ENCODE measurements around the gene CYP2D6. TPM values are rescaled to one million over a fixed set of nuclear protein-coding genes. Genes with fewer than 3 reads are reported as not detected.
"Not testable (repeated sequence)": the region's sequence is repeated elsewhere in the genome, so short reads cannot be mapped to it uniquely, and the experiment has no call there.

The CYP2D6 gene
- under 1 TPM; 0.31 to 0.59 TPM for total RNA-seq
- long read RNA-seq = 0 reads

DNA sequence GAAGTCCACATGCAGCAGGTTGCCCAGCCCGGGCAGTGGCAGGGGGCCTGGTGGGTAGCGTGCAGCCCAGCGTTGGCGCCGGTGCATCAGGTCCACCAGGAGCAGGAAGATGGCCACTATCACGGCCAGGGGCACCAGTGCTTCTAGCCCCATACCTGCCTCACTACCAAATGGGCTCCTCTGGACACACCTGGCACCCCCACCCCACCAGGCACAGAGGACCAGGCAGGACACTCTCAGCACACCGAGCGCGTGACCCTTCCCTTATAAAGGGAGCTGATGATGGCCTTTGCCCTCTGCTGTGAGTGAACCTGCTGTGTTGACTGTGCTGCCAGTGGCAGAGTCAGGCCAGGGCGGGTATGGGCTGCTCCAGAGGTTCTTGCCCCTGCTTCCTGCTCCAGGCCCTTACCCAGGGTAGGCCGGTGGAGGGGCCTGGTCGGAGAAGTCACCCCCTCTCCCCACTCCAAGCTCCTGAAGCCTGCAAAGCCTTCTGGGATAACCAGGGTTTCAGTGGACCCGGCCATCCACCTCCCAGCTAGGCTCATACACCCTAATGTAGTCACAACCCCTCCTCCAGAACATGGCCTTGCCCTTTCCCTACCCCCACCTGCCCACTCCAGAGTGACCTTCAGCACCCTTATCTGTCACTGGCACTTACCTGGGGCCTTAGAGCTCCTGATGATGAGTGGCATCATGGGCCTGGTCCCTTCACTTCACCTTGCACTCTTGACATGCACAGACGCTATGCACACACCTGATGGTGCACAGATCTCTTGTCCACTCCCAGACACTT, at the start of gene CYP2D6:
CYP2D6 (minus strand) TSS at position 172 of the 793 bp plus-strand sequence; CDS start at position 153, 19 bp downstream.
- DNase-seq; intact Hi-C loops (cut with DNase I): not testable (repeated sequence)
- peak in 1 of 2 donors; percentile 5 for ATAC-seq

DNA sequence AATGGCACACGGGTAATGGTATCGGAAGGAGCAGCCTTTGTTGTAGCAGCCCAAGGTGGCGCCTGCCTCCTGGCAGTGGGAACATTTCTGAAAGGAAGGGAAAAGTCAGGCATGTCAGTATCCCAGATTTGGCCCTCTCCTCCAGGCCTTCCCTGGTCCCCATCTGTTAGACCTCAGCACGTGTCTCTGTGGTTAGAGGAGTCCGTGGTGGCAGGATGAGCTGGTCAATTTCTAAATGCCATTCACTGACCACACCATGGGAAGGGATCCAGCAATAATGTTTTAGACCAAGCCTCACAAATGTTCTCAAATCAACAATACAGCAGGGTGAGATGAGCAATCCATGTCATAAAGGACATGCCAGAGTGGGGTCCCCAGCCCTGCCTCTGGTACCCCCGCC, 49.0 kb upstream of the CYP2D6 start:
- no peak for DNase-seq
- intact Hi-C loops (cut with DNase I) = no loop called here
- no peak for ATAC-seq

DNA sequence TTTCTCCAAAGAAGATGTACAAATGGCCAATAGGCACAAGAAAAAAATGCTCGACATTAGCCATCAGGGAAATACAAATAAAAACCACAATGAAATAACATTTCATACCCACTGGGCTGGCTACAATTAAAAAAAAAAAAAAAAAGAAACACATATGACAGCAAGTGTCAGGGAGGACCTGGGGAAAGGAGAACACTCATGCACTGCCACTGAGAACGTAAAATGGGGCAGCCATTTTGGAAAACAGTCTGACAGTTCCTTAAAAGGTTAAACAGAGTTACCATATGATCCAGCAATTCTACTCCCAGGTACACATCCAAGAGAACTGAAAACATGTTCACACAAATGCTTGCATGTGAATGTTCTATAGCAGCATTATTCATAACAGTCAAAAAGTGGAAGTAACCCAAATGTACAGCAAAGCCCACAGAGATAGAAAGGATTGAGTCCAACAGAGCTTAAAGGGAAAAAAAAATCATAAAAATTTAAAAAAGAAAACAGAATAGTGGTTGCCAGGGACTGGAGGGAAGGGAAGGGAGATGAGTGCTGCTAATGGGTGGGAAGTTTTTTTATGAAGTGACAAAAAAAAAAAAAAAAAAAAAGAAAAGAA, 48.4 kb upstream of the CYP2D6 start:
- no peak for DNase-seq
- intact Hi-C loops (cut with DNase I) = no loop called here
- no peak for ATAC-seq

DNA sequence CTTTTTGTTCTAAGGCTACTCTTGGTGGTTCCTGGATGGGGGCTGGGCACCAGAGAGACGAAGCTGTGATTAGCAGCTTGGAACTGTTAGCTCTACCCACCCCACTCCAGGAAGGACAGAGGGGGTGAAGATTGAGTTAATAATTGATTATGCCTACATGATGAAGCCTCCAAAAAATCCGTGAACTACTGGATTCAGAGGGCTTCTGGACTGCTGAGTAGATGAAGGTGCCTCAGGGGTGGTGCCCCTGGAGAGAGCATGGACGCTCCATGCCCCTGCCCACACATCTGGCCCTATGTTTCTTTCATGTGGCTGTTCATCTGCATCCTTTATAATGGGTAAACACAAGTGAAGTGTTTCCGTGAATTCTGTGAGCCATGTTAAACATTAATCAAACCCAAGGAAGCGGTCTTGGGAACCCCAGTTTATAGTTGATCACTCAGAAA, 47.3 kb upstream of the CYP2D6 start:
- DNase-seq (no peak), ATAC-seq (no peak)
- intact Hi-C loops (cut with DNase I) = no loop called here

DNA sequence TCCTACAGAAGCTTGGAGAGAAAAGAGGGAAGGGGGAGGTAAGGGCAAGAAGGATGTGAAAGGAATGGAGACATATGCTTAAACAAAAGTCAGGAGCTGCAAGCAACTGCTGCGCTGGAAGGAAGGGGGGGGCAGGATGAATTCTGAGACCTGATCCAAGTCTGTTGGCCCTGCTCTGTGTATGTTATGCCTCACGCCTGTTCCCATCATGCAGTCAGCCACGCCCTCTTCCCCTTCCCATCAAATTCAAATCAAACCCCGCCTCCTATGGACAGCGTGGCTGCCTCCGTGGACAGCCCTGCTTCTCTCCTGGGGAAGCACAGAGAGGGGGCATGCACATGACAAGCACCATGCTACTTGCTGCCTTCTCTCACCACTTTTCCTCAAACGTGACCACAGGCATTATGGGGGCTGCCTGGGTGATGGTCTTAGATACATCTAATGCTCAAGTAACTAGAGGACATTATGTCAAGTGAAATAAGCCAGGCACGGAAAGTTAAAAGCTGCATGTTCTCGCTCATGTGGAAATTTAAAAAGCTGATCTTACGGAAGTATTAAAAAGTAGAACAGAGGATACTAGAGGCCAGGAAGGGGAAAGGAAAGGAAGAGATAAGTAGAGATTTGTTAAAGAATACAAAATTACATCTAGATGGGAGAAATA, 45.8 kb upstream of the CYP2D6 start:
- DNase-seq (no peak), ATAC-seq (no peak)
- intact Hi-C loops (cut with DNase I) = no loop called here

DNA sequence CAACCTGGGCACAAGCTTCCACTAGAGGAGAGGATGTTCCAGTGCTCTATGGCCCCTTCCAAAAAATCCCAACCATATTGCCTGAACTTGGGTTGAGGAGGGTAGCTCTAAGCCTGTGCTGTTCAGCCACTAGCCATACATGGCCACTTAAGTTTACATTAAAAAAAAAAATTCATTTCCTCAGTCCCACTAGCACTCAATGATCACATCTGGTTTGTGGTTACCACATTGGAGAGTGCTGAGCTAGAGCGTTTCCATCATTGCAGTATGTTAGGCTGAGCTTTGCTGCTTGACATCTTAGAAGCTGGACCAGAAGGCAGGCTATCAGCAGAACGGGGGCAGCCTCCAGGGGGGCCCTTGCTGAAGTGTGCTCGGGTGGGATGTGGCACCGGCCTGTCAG, 43.5 kb upstream of the CYP2D6 start:
- no peak for ATAC-seq
- intact Hi-C loops (cut with DNase I) = loop anchor here in 1 of 2 donors (5.0 kb wide), 1 partner anchor 263 kb away; no protein-coding TSS in a partner anchor

DNA sequence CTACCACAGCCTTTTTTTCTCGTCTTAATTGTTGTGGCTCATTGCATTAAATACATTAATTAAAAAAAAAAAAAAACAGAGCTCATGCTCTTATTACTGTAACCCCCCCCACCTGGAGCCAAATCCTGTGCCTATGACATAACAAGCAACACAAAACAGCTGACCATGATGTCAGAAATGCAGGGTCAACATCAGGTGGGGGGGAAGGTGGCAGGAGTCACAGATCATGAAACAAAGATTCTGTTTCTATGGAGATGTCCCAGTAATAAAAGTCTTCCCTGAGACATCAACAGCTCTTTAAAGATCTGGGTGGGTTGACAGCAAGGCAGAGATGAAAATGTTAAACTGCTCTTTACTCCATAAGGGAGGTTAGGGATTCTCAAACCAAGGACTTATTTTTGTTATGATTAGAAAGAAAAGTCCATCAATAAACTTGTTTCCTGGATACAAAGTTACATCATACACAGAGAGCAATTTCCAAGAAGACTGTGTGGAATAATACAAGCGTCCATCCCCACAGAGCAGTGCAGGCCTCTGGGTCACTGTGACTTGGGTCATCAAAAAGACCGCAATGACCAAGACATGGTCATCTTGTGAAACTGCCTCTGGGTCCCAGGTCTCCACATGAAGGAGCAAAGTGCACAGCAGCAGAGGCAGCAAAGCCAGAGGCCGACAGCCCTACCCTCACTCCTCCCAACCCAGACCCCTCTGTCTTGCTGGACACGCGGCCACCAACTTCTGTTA, 42.7 kb upstream of the CYP2D6 start:
- peak in 1 of 2 donors; percentile 56 for ATAC-seq
- intact Hi-C loops (cut with DNase I) = loop anchor here in 1 of 2 donors (5.0 kb wide), 1 partner anchor 264 kb away; no protein-coding TSS in a partner anchor
- no peak for DNase-seq

More for the DNA sequence above, 43.5 kb upstream of the CYP2D6 start:
- DNase-seq = no peak

DNA sequence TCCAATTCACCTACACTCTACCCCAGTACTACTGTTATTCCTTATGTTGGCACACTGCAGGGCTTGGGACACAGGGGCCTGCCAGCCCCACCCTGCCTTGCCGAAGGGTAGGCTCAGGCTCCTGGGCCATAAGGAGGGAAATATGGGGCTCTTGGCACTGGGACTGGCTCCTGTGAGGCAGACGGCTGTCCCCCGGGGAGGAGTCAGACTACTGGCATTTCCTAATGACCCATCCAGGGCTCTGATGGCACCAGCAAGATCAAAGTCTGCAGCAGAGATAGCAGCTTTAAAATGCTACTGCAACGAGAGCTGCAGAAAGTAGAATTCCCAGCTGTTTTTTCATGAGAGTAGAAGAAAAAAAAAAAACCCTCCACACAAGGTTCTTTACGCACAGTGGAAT, 42.2 kb upstream of the CYP2D6 start:
- no peak for ATAC-seq
- intact Hi-C loops (cut with DNase I) = loop anchor here in 1 of 2 donors (5.0 kb wide), 1 partner anchor 265 kb away; no protein-coding TSS in a partner anchor

DNA sequence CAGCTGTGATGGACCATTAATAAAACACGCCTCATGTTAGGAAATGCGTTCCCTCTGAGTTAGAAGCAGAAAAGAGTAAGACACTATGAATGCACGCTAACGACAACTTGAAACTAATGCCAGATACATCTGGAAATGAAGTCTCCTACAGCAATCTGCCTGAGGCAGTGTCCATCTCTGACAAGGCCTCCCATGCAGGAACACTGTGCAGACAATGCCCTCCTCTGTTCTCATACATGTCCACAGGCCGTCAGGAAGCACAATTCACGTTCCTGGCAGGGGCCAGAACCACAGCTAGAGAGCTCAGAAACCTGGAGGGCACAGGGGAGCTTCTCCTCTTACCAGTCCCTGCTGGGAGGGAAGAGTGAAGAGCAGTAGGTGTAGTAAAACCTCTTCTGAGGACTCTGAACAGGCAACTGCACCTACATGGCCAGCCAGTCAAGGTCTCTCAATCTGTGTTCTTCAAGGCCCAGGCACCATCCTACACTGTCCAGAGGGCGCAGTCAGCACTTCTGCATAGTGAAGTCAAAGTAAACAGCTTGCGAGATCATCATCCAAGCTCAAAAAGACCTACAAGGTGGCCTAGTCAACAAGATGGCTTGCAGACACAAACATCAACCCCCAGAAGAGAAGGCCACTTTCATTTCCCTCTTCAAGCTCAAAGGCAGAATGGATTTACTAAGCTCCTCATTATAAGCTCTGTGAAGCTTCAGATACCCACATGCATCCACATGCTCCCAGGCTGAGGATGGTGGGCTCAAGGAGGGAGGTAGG, 41.5 kb upstream of the CYP2D6 start:
- no peak for DNase-seq
- ATAC-seq = no peak
- intact Hi-C loops (cut with DNase I) = loop anchor here in 1 of 2 donors (5.0 kb wide), 1 partner anchor 265 kb away; no protein-coding TSS in a partner anchor

More for the DNA sequence above, 42.2 kb upstream of the CYP2D6 start:
- no peak for DNase-seq

DNA sequence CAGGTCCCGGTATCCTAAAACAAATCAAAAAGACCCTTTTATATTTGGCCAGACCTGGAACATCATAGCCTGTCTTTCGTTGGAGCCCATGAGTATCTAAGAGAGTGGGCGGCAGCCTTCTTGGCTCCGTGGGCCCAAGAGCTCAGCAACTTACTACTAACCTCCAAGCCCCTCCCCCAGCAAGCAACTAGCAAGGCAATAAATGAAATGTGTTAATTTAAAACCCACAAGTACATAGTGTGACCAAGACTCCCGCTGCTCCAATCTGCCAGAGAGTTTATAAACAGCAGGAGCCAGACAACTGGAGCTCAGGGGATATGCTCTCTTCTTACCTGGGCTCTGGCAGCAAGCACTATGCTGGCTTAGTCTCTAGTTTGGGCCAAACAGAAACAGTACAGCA, 40.8 kb upstream of the CYP2D6 start:
- intact Hi-C loops (cut with DNase I) = loop anchor here in 1 of 2 donors (5.0 kb wide), 1 partner anchor 266 kb away; no protein-coding TSS in a partner anchor
- DNase-seq = no peak
- no peak for ATAC-seq

DNA sequence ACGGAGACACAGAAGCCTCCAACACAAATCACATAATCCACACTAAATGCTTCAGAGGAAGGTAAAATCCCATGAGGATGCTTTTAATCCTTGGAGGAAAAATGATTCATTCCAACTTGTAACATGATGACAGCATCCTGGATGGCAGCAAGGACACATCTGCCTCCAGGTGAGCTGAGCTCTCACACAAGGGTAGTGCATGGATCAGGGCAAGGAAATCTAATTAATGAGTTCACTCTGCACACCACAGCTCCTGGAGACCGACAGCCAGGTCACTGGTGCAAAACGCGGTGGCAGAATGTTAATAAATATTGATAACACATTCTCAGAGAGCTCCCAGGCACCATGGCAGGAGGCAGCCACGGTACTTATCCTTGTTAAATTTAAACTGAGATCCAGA, 40.3 kb upstream of the CYP2D6 start:
- ATAC-seq = no peak
- intact Hi-C loops (cut with DNase I) = loop anchor here in 1 of 2 donors (5.0 kb wide), 1 partner anchor 266 kb away; no protein-coding TSS in a partner anchor

DNA sequence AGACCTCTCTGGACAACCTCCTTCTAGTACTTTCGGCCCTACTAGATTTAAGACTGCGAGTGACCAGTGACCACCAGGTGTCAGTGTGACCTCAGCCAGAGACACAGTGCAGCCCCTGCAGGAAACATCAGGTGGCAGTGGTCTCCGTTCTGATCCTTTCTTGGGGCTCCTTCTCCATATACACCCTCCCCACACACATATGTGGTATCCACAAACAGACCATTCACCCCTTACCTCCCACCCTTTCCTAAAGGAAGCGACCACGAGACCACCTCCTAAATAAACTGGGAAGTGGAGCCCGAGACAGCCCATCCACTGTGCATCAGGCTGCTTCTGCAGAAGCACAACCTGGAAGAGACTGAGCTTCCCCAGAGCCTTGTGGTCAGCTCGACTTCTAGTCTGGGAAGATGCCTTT, 38.5 kb upstream of the CYP2D6 start:
- DNase-seq = peak; percentile 66
- intact Hi-C loops (cut with DNase I) = loop anchor here in 1 of 2 donors (1.0 kb wide), 1 partner anchor 268 kb away; no protein-coding TSS in a partner anchor
- ATAC-seq = peak; percentile 70 to 90

More for the DNA sequence above, 40.3 kb upstream of the CYP2D6 start:
- no peak for DNase-seq

DNA sequence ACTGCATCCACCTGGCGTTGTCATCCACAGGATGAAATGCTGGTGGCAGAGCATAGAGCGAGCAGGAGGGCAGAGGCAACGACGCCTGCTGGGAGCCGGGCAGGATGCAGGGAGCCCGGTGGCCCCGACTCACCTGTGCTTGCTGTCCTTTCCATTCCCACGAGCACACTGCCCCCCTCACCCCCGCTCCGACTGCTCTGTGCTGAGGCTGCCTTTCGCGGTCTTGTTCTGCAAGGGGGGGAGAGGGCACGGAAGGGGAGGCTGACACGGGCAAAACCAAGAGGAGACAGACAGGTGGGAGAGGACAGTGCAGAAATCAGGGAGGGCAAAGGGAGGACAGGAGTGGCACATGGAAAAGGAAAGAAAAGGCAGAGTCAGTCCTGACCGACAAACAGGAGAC, 37.9 kb upstream of the CYP2D6 start:
- DNase-seq (no peak), ATAC-seq (no peak)
- intact Hi-C loops (cut with DNase I) = no loop called here

DNA sequence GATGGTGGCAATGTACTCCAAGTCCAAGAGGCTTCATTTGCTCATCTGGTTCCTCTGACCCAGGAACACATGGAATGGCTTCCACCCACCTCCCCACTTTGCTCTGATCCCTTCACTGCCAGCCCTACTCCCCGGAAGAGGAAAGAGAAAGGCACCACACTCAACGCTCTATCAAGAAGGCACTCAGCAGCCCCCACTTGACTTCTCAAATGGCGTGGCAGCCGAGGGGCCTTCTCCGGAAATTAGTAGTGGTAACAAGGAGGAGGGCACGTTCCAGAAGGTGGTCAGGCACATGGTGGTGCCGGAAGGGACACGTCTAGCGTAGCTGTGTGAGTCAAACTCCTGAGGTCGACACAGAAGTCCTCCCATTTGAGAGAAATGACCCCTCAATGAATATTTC, 36.5 kb upstream of the CYP2D6 start:
- ATAC-seq (no peak), DNase-seq (no peak)
- intact Hi-C loops (cut with DNase I) = no loop called here

DNA sequence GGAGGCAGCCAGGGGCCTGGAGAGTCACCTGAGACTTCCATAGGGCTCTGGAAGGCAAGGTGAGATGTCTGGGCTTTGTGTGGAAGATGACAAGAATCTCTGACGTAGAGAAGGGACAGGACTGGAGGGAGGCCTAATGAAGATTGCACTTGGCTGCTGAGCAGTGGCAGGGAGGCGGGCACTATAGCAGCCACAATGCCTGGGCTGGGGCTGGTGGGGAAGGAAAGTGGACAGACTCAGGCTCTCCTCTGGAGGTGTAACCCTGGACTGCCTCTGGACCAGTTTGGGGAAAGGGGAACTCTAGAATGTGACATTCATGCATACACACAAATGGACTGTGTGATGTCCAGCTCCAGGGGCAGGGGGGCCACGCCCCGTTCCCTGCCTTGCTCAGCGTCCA, 34.3 kb upstream of the CYP2D6 start:
- ATAC-seq (no peak), DNase-seq (no peak)
- intact Hi-C loops (cut with DNase I) = no loop called here

DNA sequence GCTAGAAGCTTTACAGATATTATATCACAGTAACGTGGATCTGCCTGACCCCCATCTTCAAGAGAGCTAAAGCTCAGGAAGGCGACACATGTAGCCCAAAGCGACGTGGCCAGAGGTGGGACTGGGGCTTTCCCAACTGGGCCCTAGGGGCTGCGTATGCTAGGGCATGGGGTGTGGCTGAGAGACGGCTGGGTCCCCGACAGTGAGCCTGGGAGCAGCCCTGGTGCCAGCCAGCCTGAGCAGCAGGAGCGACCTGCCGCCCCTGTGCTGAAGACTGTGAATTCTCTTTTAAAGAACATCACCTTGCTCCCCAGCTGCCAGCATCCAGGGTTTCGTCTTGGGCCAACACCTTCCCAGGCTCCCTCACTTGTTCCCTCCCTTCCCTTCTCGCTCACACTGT, 32.9 kb upstream of the CYP2D6 start:
- intact Hi-C loops (cut with DNase I) = no loop called here
- DNase-seq (no peak), ATAC-seq (no peak)

DNA sequence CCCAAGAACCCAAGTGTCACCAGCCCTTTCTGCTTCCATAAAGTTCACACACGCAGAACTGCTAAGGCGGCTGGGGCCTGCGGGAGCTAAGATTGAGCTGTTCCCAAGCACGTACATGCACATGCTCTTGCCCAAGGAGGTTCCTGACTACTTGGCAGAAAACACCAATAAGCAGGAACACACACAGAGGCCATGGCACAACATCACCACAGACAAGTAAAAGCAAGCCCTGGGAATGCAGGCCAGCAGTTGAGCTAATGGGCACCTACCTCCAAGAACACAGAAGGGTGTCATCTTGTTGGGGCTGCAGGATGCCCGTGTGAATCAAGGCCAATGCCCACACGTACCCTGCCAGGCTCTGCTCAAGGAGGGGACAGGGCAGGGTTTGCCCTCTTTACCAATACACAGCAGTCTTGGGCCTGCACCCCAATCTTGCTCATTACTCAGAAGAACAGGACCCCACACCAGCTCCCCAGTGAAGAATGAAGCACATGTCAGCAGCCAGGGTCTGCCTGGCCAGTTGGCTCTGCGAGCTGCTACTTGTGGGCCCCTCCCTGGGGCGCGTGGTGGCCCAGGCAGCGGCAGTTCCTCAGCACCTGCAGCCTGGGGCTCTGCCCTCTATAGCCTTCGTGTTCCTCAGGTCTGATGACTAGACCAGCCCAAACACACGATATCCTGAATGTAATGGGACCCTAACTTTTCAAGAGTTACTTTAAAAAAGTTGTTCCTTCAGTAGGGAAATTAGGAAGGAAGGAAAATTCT, 32.3 kb upstream of the CYP2D6 start:
- DNase-seq = no peak
- peak in 1 of 2 donors; percentile 69 for ATAC-seq
- intact Hi-C loops (cut with DNase I) = no loop called here
